Panc1 (cell line): ENCODE data around the gene RBL1. TPM values are rescaled to one million over a fixed set of nuclear protein-coding genes. Genes with fewer than 3 reads are reported as not detected.

ENCODE experiments used
- ATAC-seq: fragments of 200-7000 bp; cut with Tn5 transposase; 2 replicates; pipeline ENCODE4 v1.9.1; 2020; ENCODE audit warnings: mild to moderate bottlenecking, moderate library complexity
- BruUV-seq: library from RNA; stranded (reverse); fragments of 400-500 nt; replicated peaks from 2 replicates; lab custom pipeline; 2021; lab: Mats Ljungman, UMichigan
- CTCF ChIA-PET: fragments of 300-600 bp; sonication (Branson Sonifier 250); formaldehyde crosslinking; loops from one replicate; lab custom pipeline; 2022; ENCODE audit warnings: antibody characterized with exemption; lab: Charles Lee
- POLR2A ChIA-PET: fragments of 300-600 bp; sonication (Branson Sonifier 250); formaldehyde crosslinking; loops from one replicate; lab custom pipeline; 2022; ENCODE audit warnings: antibody characterized with exemption; lab: Charles Lee
- DNase-seq: peaks from one replicate; pipeline ENCODE4 v3.0.0-alpha.2; 2010; ENCODE audit warnings: low read depth, low spot score
- H3K27ac ChIP-seq: 2 replicates; pipeline ENCODE4 v1.5.1; 2011; ENCODE audit warnings: mild to moderate bottlenecking, low read length, inconsistent platforms
- H3K27me3 ChIP-seq: fragments of 200-500 bp; sonication (Bioruptor generic); 2 replicates; pipeline ENCODE4 v1.6.0; 2014; ENCODE audit warnings: low read length, inconsistent platforms; ENCODE audit not compliant: control insufficient read depth, insufficient read depth
- H3K36me3 ChIP-seq: fragments of 200-500 bp; sonication (Bioruptor generic); 2 replicates; pipeline ENCODE4 v1.5.1; 2014; ENCODE audit warnings: inconsistent platforms, mild to moderate bottlenecking, low read length, moderate library complexity; ENCODE audit not compliant: control insufficient read depth, insufficient read depth
- H3K4me1 ChIP-seq: 2 replicates; pipeline ENCODE4 v1.5.1; 2011; ENCODE audit warnings: inconsistent platforms, mild to moderate bottlenecking, low read length, moderate library complexity; ENCODE audit not compliant: control insufficient read depth, insufficient read depth
- H3K4me3 ChIP-seq, 2 experiments: 2 replicates each; pipeline ENCODE4 v1.5.1; 2011 to 2012; ENCODE audit warnings: low read depth in 2 of 2, low read length in 2 of 2, mild to moderate bottlenecking in 2 of 2, inconsistent platforms in 1 of 2, moderate library complexity in 1 of 2
- H3K9me3 ChIP-seq: fragments of 200-500 bp; sonication (Bioruptor generic); 2 replicates; pipeline ENCODE4 v1.5.1; 2014; ENCODE audit warnings: low read depth, mild to moderate bottlenecking, inconsistent platforms, low read length, moderate library complexity; ENCODE audit not compliant: control insufficient read depth, insufficient read depth
- POLR2AphosphoS5 ChIP-seq: IDR thresholded peaks from 2 replicates; pipeline ENCODE4 v1.6.1; 2012; ENCODE audit warnings: mild to moderate bottlenecking, low read depth, low read length, moderate library complexity
- SIN3A ChIP-seq: IDR thresholded peaks from 2 replicates; pipeline ENCODE4 v1.6.1; 2012; ENCODE audit warnings: low read depth, mild to moderate bottlenecking, low read length, moderate library complexity, borderline replicate concordance; ENCODE audit not compliant: insufficient read depth
- in situ Hi-C: cut with HindIII; loops from 2 replicates; pipeline ENCODE4 v1.10.0; 2016; ENCODE audit warnings: low sequenced_read_pairs, low pct_unique_long_range_greater_than_20kb
- intact Hi-C: fragments of 100-400 bp; cut with micrococcal nuclease; formaldehyde crosslinking; loops from one replicate; pipeline ENCODE4 v1.10.0; 2022; ENCODE audit not compliant: unreplicated experiment
- total RNA-seq: library from RNA; stranded (reverse); gene quantifications from one replicate; pipeline ENCODE4 v1.2.1, GENCODE V29; 2021; ENCODE audit not compliant: unreplicated experiment

RBL1 gene
- total RNA-seq, 1 experiment from 2014 or later, result 14.0 TPM

DNA sequence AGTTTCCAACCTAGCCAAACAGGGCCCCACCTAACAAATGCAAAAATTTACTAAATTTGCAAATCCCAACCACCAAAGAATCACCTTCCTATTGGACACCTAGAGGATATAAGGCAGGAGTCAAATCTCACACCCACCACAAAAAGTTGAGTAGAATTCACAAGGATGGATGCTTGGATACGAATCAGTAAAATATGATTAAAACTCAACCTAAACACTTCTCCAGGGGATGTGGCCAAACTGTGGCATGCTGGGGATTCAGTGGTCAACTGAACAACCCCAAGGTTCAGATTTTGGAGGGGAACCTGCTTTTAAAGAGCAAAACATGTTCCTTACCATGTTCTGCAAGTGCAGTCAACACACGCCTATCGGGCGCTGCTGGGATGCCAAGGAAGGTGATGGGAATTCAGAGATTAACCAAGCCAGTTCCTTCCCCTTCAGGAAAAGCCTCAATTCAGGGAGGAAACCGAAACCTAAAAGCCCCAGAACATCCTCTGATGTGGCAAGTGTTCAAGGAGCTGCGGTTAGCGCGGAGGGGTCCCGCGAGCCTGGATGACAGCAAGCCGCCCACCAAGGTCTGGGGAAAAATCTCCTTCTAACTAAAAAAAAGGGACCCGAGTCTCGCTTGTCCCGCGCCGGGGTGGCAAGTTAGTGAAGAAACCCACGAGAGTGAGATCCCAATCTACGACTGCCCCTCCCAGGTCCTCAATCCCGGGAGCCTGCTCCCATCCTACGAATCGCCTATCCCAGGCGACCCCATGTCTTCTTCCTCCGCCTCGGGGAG, 145.2 kb downstream of the RBL1 start:
- no TSS peak for BruUV-seq
- Histone ChIP-seq H3K4me3 (peak overlapping the region; percentile 90 to 91), H3K27me3 (no peaks in the 10 kb centered on the region), H3K36me3 (no peaks in the 10 kb centered on the region), H3K9me3 (no peaks in the 10 kb centered on the region), H3K4me1 (peaks cover 17% of the 10 kb centered on the region), H3K27ac (peak overlapping the region; percentile 70)
- in situ Hi-C loops, result no loop called here
- POLR2A ChIA-PET, result no interaction called here
- CTCF ChIA-PET, result no interaction called here
- TF ChIP-seq SIN3A, result 0 out of 2 replicates have a peak, but pooled peaks have one; percentile 10
- TF ChIP-seq POLR2AphosphoS5, result no peak
- ATAC-seq, result no peak; the same call in 1 of the 2 replicates
- DNase-seq, result no peak
- intact Hi-C loops, result no loop called here

Other genes starting within 250 kb of the RBL1 start
- not detected for gene TLDC2, start 219.9 kb downstream of the RBL1 start, total RNA-seq
- 16.8 TPM for gene SAMHD1, start 144.3 kb downstream of the RBL1 start, total RNA-seq
- gene RPN2, start 83.3 kb upstream of the RBL1 start, total RNA-seq, result 250 TPM
- 1.8 TPM for gene MROH8, start 83.6 kb upstream of the RBL1 start, total RNA-seq
- not detected for gene GHRH, start 165.8 kb upstream of the RBL1 start, total RNA-seq
- 36.4 TPM for gene MANBAL, start 193.7 kb upstream of the RBL1 start, total RNA-seq